Neural progenitor cell (in vitro differentiated cells): Measurements from ENCODE around the gene HECTD3.

Experiments used
- EZH2 ChIP-seq: fragments of 200-600 bp; sonication (generic); IDR thresholded peaks from 2 replicates; pipeline ENCODE4 v1.6.1; 2017; ENCODE audit warnings: antibody characterized with exemption, mild to moderate bottlenecking, moderate library complexity
- TF ChIP-seq, protein P1 (sequence below): fragments of 200-600 bp; sonication (generic); IDR thresholded peaks from 2 replicates; pipeline ENCODE4 v1.5.1; 2017; ENCODE audit warnings: antibody characterized with exemption, mild to moderate bottlenecking

DNA sequence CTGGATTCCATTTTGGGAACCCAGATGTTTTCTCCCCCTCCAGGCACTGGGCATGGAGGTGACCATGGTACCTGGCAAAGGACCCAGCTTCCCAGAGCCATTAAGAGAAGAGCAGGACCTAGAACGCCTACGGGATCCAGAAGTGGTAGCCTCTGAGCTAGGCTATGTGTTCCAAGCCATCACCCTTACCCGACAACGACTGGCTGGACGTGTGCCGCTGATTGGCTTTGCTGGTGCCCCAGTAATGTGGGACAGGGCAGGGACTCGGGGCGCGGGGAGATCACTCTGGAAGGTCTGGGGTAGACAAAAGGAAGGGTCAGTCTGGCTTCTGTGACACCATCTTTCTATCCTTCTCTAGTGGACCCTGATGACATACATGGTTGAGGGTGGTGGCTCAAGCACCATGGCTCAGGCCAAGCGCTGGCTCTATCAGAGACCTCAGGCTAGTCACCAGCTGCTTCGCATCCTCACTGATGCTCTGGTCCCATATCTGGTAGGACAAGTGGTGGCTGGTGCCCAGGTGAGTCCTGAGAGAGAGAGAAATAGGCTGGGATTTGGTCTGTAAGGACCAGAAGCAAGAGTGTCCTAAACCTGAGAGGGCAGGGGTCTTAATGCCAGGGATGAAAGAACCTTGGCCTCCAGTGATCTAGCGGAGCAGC lies 2.6 kb upstream of the HECTD3 start:
- no peak for TF ChIP-seq EZH2
- TF ChIP-seq, protein P1, sequence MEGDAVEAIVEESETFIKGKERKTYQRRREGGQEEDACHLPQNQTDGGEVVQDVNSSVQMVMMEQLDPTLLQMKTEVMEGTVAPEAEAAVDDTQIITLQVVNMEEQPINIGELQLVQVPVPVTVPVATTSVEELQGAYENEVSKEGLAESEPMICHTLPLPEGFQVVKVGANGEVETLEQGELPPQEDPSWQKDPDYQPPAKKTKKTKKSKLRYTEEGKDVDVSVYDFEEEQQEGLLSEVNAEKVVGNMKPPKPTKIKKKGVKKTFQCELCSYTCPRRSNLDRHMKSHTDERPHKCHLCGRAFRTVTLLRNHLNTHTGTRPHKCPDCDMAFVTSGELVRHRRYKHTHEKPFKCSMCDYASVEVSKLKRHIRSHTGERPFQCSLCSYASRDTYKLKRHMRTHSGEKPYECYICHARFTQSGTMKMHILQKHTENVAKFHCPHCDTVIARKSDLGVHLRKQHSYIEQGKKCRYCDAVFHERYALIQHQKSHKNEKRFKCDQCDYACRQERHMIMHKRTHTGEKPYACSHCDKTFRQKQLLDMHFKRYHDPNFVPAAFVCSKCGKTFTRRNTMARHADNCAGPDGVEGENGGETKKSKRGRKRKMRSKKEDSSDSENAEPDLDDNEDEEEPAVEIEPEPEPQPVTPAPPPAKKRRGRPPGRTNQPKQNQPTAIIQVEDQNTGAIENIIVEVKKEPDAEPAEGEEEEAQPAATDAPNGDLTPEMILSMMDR, result no peak
